HK-2 (cell line): ENCODE data around the gene VMP1.
"Not testable (repeated sequence)": the region's sequence is repeated elsewhere in the genome, so short reads cannot be mapped to it uniquely, and the experiment has no call there.

ENCODE experiments used
- DNase-seq: peaks from one replicate; pipeline ENCODE4 v3.0.0-alpha.2; 2018; ENCODE audit not compliant: unreplicated experiment

VMP1 gene

DNA sequence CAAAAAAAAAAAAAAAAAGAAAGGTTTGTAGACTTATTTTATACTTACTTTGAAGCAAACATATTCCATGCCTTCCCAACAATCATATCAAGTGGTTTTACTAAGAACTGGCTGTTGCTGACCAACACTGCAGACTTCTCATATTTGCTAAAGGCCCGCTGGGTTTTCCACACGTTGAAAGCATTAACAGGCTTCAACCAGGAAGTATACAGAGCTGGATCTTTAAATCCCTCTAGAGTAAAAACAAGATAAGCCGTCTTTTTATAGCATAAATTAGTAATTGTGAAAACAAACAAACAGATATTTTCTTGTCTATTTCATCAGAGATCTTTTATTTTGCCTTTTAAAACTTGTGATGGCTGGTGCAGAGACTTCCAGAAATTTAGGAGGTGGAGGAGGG is 156.2 kb downstream of the VMP1 start:
- DNase-seq, result no peak

DNA sequence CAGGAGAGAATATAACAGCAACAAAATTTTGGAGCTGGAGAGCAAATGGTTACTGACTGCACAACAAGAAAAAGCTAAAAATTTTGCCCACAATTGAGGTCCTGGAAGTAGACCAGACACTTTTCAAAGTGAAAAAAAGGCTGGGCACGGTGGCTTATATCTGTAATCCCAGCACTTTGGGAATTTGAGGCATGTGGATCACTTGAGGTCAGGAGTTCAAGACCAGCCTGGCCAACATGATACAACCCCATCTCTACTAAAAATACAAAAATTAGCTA is 162.4 kb downstream of the VMP1 start:
- no peak for DNase-seq

DNA sequence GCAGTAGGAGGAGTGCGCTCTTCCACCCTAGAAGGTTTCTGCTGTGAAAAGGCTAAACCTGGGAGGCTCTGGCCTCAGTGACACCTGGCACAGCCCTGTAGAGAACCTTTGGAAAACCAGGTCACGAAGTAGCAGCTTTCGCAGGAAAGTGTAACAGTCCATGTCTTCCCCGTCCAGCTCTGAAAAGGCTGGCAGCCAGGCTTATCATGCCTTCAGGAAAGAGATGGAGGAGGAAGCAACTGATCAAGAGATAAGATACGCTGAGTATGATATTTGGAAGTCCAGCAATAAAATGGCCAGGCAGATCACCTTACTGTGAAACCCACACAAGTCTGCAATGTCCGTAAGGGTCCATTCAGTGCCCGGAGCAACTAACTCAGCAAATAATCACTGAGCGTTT is 163.0 kb downstream of the VMP1 start:
- no peak for DNase-seq

DNA sequence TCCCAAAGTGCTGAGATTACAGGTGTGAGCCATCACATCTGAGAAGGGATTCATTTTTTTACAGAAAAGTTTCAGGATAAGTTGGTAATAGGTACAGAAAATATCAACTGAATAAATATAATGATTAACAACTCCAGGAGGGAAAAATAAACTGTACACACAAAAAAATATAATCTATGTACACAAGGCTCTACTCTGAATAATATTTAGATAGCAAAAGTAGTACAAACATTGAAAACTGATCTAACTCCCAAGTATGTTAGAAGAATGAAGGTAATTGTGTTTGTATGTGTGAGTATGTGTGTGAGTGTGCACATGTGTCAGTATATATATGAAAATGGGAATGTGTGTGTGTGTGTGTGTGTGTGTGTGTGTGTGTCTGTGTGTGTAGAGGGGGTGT is 164.9 kb downstream of the VMP1 start:
- DNase-seq, result no peak

DNA sequence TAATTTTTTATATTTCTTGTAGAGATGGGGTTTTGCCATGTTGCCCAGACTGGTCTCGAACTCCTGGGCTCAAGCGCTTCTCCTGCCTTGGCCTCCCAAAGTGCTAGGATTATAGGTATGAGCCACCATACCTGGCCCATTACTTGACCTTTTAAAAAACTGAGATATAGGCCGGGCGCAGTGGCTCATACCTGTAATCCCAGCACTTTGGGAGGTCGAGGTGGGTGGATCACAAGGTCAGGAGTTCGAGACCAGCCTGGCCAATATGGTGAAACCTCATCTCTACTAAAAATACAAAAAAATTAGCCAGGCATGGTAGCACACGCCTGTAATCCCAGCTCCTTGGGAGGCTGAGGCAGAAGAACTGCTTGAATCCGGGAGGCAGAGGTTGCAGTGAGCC is 166.0 kb downstream of the VMP1 start:
- DNase-seq, result not testable (repeated sequence)

DNA sequence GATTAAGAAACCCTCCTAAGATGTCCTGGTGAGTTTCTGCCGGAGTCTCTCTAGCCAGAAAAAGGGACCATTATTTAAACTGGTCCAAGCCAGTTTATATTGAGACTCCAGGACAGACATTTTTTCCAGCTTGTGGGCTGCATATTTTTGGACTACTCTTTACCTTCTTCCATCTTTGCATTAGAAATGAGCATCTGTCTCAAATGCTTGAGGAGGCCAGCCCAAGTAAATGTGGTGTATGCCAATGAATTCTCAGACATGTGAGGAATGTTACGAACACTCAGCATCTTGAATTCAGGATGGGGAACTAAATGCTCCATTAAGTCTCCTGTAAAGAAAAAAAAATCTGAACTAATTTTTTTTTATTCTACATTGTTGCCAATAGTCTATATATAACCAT is 166.9 kb downstream of the VMP1 start:
- DNase-seq, result no peak

DNA sequence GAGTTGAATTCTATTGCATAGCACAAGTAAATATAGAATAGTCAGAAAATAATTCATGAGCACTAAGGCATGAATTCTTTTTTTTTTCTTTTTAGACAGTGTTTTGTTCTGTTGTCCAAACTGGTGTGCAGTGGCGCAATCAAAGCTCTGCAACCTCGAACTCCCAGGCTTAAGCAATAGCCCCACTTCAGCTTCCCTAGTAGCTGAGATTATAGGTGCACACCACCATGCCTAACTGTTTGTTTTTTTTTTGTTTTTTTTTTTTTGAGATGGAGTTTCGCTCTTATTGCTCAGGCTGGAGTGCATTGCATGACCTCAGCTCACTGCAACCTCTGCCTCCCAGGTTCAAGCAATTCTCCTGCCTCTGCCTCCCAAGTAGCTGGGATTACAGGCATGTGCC is 168.7 kb downstream of the VMP1 start:
- no peak for DNase-seq

DNA sequence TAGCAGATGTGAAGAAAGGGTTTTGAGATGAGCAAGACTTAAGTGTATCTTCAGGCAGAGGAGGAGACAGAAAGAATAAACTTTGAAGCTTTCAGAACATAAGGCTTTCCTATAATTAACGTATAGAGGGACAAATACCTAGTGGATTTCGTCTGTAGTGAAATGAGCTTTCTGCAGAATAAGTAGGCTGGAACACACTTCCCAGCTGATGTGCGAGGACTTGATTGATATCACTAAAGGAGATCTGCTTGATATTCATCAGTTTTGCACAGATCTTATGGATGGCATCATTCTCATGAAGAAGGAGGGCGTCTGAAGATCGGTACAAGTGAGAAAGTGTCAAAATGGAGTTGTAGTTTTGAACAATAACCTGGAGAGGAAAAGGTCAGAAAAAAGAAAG is 170.5 kb downstream of the VMP1 start:
- no peak for DNase-seq

DNA sequence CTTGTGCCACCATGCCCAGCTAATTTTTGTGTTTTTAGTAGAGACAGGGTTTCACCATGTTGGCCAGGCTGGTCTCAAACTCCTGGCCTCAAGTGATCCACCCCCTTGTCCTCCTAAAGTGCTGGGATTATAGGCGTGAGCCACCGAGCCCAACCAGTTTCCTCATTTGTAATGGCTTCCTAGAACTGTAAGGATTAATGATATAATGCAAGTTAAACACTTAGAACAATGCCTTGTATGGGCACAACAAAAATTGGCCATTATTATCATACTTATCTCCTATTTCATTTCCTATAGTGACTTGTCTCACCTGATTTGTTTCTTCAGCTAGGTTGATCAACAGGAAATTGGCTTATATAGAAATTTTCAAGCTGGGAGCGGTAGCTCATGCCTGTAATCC is 171.2 kb downstream of the VMP1 start:
- no peak for DNase-seq

DNA sequence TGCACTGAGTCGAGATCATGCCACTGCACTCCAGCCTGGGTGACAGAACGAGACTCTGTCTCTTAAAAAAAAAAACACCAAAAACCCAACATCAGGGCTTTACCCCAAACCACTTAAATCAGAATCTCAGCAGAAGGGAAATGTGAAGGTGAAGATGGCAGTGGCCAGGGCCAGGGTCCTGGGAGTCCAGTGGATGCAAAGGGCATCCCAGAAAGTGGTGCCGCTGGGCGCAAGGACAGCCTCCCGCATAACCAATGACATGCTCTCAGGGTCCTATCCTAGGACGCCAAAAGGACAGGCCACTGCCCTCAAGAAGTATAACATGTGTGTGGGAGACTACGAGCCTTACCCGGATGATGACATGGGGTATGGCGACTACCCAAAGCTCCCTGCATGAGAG is 177.4 kb downstream of the VMP1 start:
- DNase-seq, result no peak

DNA sequence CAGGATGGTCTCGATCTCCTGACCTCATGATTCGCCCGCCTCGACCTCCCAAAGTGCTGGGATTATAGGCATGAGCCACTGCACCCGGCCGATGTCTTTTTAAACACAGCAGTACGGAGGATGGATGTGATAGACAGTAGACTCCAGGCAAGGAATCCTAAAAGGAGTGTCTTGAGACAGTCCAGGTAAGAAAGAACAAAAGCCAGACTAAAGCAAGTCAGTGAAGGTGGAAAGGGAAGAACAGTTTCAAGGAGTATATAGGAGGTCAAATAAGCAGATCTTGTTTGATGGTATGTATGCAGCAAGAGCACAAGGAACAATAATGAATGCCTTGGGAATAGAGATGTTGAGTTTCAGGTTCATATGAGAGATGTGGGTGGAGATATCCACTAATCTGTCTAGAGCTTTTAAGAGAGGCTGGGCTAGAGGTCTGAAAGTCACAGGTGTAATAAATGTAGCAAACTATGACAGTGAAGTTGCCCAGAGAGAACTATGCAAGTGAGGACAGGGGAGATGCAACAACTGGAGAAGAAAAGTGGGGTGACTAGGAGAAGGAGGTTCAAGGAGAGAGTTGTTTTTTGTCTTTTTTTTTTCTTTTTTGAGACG is 180.8 kb downstream of the VMP1 start:
- DNase-seq, result no peak

DNA sequence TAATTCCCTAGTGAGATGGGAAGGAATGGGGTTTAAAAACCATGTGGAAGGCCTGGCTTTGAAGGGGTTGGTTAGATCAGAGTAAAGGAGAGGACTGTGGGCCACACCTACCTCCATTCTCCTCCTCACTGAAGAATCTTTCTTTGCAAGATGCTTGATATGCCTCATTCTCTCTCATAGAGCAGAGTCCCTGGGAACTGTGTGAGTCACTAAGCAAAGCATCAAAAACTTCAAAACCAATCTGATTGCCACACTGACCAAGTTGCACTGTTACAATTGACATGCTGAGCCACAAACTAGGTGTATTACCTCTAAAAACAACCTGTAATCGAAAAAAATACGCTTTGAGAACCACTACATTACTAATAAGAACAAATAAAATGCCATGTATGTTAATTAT is 183.3 kb downstream of the VMP1 start:
- no peak for DNase-seq
